WTC11 (cell line): ENCODE data around the gene DNAI1. TPM values are rescaled to one million over a fixed set of nuclear protein-coding genes. Genes with fewer than 3 reads are reported as not detected.

ENCODE experiments used
- ATAC-seq: fragments of 200-7000 bp; cut with Tn5 transposase; 2 replicates; pipeline ENCODE4 v1.10.0; 2021; ENCODE audit warnings: mild to moderate bottlenecking, moderate library complexity
- CTCF ChIA-PET: fragments of 300-600 bp; sonication (Branson Sonifier 250); formaldehyde crosslinking; loops from one replicate; lab custom pipeline; 2021; ENCODE audit warnings: antibody characterized with exemption; lab: Charles Lee
- POLR2A ChIA-PET: fragments of 350-600 bp; sonication (Branson Sonifier 250); formaldehyde crosslinking; loops from one replicate; lab custom pipeline; 2021; ENCODE audit warnings: antibody characterized with exemption; lab: Charles Lee
- DNase-seq: peaks from one replicate; pipeline ENCODE4 v3.0.0; 2021; ENCODE audit warnings: low spot score
- H3K27ac Mint-ChIP-seq: 2 replicates; pipeline ENCODE4 v1.8.0; 2021; ENCODE audit warnings: mixed read lengths
- H3K27me3 Mint-ChIP-seq: 2 replicates; pipeline ENCODE4 v1.8.0; 2021; ENCODE audit warnings: low read depth, mild to moderate bottlenecking, moderate library complexity, mixed read lengths
- H3K36me3 Mint-ChIP-seq: 2 replicates; pipeline ENCODE4 v1.8.0; 2021; ENCODE audit warnings: mixed read lengths
- H3K4me1 Mint-ChIP-seq: 2 replicates; pipeline ENCODE4 v1.8.0; 2022; ENCODE audit warnings: mixed read lengths
- H3K4me3 Mint-ChIP-seq: 2 replicates; pipeline ENCODE4 v1.8.0; 2021; ENCODE audit warnings: mild to moderate bottlenecking, moderate library complexity, mixed read lengths
- H3K9me3 Mint-ChIP-seq: 2 replicates; pipeline ENCODE4 v1.8.0; 2021; ENCODE audit warnings: mixed read lengths
- CBFB ChIP-seq: sonication (generic); formaldehyde crosslinking; IDR thresholded peaks from 2 replicates; pipeline ENCODE4 v1.8.1; 2022; ENCODE audit warnings: mild to moderate bottlenecking, low read depth, missing genetic modification reagents
- ELF4 ChIP-seq: sonication (generic); formaldehyde crosslinking; IDR thresholded peaks from 2 replicates; pipeline ENCODE4 v1.8.1; 2022; ENCODE audit warnings: low read depth, mild to moderate bottlenecking, moderate library complexity, missing genetic modification reagents
- EMX1 ChIP-seq: fragments of 250-450 bp; sonication (Bioruptor Pico); IDR thresholded peaks from 2 replicates; pipeline ENCODE4 v1.8.0; 2021; ENCODE audit warnings: mild to moderate bottlenecking
- FOXJ3 ChIP-seq: sonication (generic); formaldehyde crosslinking; IDR thresholded peaks from 2 replicates; pipeline ENCODE4 v1.9.0; 2021; ENCODE audit warnings: missing genetic modification reagents, mild to moderate bottlenecking, borderline replicate concordance
- FOXP1 ChIP-seq: sonication (generic); formaldehyde crosslinking; IDR thresholded peaks from 2 replicates; pipeline ENCODE4 v1.8.0; 2022; ENCODE audit warnings: missing genetic modification reagents, mild to moderate bottlenecking, moderate library complexity, borderline replicate concordance
- NFATC4 ChIP-seq: fragments of 250-450 bp; sonication (Bioruptor Pico); IDR thresholded peaks from 2 replicates; pipeline ENCODE4 v1.9.0; 2021; ENCODE audit warnings: mild to moderate bottlenecking
- NFYB ChIP-seq: sonication (generic); formaldehyde crosslinking; conservative IDR thresholded peaks from 2 replicates; pipeline ENCODE4 v1.8.0; 2022; ENCODE audit warnings: low read depth, missing genetic modification reagents
- NR2C2 ChIP-seq: sonication (generic); formaldehyde crosslinking; IDR thresholded peaks from 2 replicates; pipeline ENCODE4 v1.8.0; 2022; ENCODE audit warnings: mild to moderate bottlenecking, missing genetic modification reagents
- RELA ChIP-seq: sonication (generic); formaldehyde crosslinking; IDR thresholded peaks from 2 replicates; pipeline ENCODE4 v1.8.1; 2022; ENCODE audit warnings: missing genetic modification reagents, mild to moderate bottlenecking, borderline replicate concordance
- ZNF232 ChIP-seq: sonication (generic); formaldehyde crosslinking; IDR thresholded peaks from 2 replicates; pipeline ENCODE4 v1.8.0; 2022; ENCODE audit warnings: mild to moderate bottlenecking, missing genetic modification reagents
- ZNF396 ChIP-seq: fragments of 250-450 bp; sonication (Bioruptor Pico); IDR thresholded peaks from 2 replicates; pipeline ENCODE4 v1.8.0; 2021; ENCODE audit warnings: mild to moderate bottlenecking, moderate library complexity, borderline replicate concordance
- ZNF671 ChIP-seq: fragments of 250-450 bp; sonication (Bioruptor Pico); IDR thresholded peaks from 2 replicates; pipeline ENCODE4 v1.8.0; 2021; ENCODE audit warnings: mild to moderate bottlenecking
- total RNA-seq: library from RNA; stranded (reverse); gene quantifications from 3 replicates; pipeline ENCODE4 v1.2.3, GENCODE V29; 2021
- TF ChIP-seq, protein P1 (sequence below): sonication (generic); formaldehyde crosslinking; IDR thresholded peaks from 2 replicates; pipeline ENCODE4 v1.8.1; 2022; ENCODE audit warnings: low read depth, missing genetic modification reagents, borderline replicate concordance
- TF ChIP-seq, protein P2 (sequence below): sonication (generic); formaldehyde crosslinking; IDR thresholded peaks from 2 replicates; pipeline ENCODE4 v1.8.1; 2022; ENCODE audit warnings: missing genetic modification reagents, borderline replicate concordance
- TF ChIP-seq, protein P3 (sequence below): fragments of 250-450 bp; sonication (Bioruptor Pico); IDR thresholded peaks from 2 replicates; pipeline ENCODE4 v1.9.0; 2021; ENCODE audit warnings: mild to moderate bottlenecking
- TF ChIP-seq, protein P4 (sequence below): sonication (generic); formaldehyde crosslinking; IDR thresholded peaks from 2 replicates; pipeline ENCODE4 v1.8.1; 2023; ENCODE audit warnings: mild to moderate bottlenecking, missing genetic modification reagents
- TF ChIP-seq, protein P5 (sequence below): sonication (generic); formaldehyde crosslinking; IDR thresholded peaks from 2 replicates; pipeline ENCODE4 v1.8.1; 2022; ENCODE audit warnings: mild to moderate bottlenecking, moderate library complexity, missing genetic modification reagents
- TF ChIP-seq, protein P6 (sequence below): fragments of 250-450 bp; sonication (Bioruptor Pico); IDR thresholded peaks from 2 replicates; pipeline ENCODE4 v2.1.2; 2022; ENCODE audit warnings: mild to moderate bottlenecking, moderate library complexity
- TF ChIP-seq, protein P7 (sequence below): sonication (generic); formaldehyde crosslinking; IDR thresholded peaks from 2 replicates; pipeline ENCODE4 v1.8.1; 2023; ENCODE audit warnings: mild to moderate bottlenecking, missing genetic modification reagents, borderline replicate concordance

Gene DNAI1
- total RNA-seq, 1 experiment from 2014 or later: 2.1 TPM

DNA sequence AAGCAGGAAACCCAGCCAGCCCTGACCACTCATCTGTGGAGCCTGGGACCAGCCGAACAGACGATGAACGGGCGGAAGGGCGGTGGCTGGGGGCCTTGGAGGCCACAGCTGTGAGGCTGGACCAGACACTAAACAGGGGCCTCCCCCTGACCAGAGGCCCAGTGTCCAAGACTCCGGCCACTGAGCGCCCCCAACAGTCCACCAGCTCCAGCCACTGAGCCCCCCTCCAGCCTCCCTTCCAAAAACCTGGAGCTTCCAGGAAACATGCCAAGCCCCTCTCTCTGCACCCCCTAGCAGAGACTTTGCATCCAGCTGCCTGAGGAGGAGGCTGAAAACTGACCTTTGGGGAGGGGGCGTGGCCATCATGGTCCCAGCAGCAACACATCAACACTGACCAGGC is 107.7 kb downstream of the DNAI1 start:
- DNase-seq (no peak), ATAC-seq (no peak)
- TF ChIP-seq ZNF671 (CRISPR knock-in tag): no peak
- TF ChIP-seq, protein P1, sequence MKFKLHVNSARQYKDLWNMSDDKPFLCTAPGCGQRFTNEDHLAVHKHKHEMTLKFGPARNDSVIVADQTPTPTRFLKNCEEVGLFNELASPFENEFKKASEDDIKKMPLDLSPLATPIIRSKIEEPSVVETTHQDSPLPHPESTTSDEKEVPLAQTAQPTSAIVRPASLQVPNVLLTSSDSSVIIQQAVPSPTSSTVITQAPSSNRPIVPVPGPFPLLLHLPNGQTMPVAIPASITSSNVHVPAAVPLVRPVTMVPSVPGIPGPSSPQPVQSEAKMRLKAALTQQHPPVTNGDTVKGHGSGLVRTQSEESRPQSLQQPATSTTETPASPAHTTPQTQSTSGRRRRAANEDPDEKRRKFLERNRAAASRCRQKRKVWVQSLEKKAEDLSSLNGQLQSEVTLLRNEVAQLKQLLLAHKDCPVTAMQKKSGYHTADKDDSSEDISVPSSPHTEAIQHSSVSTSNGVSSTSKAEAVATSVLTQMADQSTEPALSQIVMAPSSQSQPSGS (CRISPR knock-in tag): no peak
- TF ChIP-seq ZNF232: no peak
- TF ChIP-seq, protein P2, sequence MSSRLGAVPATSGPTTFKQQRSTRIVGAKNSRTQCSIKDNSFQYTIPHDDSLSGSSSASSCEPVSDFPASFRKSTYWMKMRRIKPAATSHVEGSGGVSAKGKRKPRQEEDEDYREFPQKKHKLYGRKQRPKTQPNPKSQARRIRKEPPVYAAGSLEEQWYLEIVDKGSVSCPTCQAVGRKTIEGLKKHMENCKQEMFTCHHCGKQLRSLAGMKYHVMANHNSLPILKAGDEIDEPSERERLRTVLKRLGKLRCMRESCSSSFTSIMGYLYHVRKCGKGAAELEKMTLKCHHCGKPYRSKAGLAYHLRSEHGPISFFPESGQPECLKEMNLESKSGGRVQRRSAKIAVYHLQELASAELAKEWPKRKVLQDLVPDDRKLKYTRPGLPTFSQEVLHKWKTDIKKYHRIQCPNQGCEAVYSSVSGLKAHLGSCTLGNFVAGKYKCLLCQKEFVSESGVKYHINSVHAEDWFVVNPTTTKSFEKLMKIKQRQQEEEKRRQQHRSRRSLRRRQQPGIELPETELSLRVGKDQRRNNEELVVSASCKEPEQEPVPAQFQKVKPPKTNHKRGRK (CRISPR knock-in tag): no peak
- TF ChIP-seq, protein P3, sequence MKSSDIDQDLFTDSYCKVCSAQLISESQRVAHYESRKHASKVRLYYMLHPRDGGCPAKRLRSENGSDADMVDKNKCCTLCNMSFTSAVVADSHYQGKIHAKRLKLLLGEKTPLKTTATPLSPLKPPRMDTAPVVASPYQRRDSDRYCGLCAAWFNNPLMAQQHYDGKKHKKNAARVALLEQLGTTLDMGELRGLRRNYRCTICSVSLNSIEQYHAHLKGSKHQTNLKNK (CRISPR knock-in tag): no peak
- no peak for TF ChIP-seq FOXP1
- no peak for TF ChIP-seq NFATC4 (CRISPR knock-in tag)
- no peak for TF ChIP-seq FOXJ3 (CRISPR knock-in tag)
- TF ChIP-seq CBFB: no peak
- TF ChIP-seq, protein P4, sequence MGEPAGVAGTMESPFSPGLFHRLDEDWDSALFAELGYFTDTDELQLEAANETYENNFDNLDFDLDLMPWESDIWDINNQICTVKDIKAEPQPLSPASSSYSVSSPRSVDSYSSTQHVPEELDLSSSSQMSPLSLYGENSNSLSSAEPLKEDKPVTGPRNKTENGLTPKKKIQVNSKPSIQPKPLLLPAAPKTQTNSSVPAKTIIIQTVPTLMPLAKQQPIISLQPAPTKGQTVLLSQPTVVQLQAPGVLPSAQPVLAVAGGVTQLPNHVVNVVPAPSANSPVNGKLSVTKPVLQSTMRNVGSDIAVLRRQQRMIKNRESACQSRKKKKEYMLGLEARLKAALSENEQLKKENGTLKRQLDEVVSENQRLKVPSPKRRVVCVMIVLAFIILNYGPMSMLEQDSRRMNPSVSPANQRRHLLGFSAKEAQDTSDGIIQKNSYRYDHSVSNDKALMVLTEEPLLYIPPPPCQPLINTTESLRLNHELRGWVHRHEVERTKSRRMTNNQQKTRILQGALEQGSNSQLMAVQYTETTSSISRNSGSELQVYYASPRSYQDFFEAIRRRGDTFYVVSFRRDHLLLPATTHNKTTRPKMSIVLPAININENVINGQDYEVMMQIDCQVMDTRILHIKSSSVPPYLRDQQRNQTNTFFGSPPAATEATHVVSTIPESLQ (CRISPR knock-in tag): no peak
- no peak for TF ChIP-seq ELF4 (CRISPR knock-in tag)
- TF ChIP-seq, protein P5, sequence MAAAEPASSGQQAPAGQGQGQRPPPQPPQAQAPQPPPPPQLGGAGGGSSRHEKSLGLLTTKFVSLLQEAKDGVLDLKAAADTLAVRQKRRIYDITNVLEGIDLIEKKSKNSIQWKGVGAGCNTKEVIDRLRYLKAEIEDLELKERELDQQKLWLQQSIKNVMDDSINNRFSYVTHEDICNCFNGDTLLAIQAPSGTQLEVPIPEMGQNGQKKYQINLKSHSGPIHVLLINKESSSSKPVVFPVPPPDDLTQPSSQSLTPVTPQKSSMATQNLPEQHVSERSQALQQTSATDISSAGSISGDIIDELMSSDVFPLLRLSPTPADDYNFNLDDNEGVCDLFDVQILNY (CRISPR knock-in tag): no peak
- no peak for TF ChIP-seq ZNF396
- TF ChIP-seq, protein P6, sequence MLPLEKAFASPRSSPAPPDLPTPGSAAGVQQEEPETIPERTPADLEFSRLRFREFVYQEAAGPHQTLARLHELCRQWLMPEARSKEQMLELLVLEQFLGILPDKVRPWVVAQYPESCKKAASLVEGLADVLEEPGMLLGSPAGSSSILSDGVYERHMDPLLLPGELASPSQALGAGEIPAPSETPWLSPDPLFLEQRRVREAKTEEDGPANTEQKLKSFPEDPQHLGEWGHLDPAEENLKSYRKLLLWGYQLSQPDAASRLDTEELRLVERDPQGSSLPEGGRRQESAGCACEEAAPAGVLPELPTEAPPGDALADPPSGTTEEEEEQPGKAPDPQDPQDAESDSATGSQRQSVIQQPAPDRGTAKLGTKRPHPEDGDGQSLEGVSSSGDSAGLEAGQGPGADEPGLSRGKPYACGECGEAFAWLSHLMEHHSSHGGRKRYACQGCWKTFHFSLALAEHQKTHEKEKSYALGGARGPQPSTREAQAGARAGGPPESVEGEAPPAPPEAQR (CRISPR knock-in tag): no peak
- no peaks in the 10 kb centered on the region for H3K36me3 Mint-ChIP-seq
- peaks cover 3% of the 10 kb centered on the region; the same call in 1 of the 2 replicates for H3K27me3 Mint-ChIP-seq
- ChIA-PET POLR2A (no interaction called here), CTCF (interaction anchor here (0.8 to 4.1 kb wide), 4 partner anchors 12 to 45 kb away, joined by 3 to 31 read pairs (median 6); no protein-coding TSS in a partner anchor)
- H3K9me3 Mint-ChIP-seq: no peaks in the 10 kb centered on the region
- peaks cover 26% of the 10 kb centered on the region for H3K4me1 Mint-ChIP-seq
- no peak overlapping the region for H3K27ac Mint-ChIP-seq
- H3K4me3 Mint-ChIP-seq: no peak overlapping the region

DNA sequence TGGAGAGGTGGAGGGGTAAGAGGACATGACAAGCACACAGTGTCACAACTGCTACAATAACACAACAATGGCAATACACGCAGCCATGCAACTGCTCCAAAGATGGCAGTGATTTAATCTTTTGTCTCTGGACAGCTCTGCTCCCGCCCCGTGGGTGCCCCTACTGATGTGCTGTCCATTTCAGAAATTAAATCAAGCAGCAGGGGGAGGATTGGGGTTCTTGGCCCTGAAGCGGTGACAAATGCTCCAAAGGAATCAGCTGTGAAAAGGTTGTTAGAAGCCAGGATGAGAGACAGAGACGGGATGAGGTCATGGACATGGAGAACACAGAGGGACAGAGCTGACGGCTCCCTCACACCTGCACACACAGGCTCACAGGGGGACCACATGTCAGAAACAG is 108.4 kb downstream of the DNAI1 start:
- DNase-seq (no peak), ATAC-seq (no peak)
- ChIA-PET CTCF (interaction anchor here (0.8 to 4.1 kb wide), 5 partner anchors 11 to 44 kb away, joined by 3 to 31 read pairs (median 6); no protein-coding TSS in a partner anchor), POLR2A (no interaction called here)
- H3K9me3 Mint-ChIP-seq: no peaks in the 10 kb centered on the region
- H3K4me1 Mint-ChIP-seq: peaks cover 26% of the 10 kb centered on the region
- TF ChIP-seq, protein P7, sequence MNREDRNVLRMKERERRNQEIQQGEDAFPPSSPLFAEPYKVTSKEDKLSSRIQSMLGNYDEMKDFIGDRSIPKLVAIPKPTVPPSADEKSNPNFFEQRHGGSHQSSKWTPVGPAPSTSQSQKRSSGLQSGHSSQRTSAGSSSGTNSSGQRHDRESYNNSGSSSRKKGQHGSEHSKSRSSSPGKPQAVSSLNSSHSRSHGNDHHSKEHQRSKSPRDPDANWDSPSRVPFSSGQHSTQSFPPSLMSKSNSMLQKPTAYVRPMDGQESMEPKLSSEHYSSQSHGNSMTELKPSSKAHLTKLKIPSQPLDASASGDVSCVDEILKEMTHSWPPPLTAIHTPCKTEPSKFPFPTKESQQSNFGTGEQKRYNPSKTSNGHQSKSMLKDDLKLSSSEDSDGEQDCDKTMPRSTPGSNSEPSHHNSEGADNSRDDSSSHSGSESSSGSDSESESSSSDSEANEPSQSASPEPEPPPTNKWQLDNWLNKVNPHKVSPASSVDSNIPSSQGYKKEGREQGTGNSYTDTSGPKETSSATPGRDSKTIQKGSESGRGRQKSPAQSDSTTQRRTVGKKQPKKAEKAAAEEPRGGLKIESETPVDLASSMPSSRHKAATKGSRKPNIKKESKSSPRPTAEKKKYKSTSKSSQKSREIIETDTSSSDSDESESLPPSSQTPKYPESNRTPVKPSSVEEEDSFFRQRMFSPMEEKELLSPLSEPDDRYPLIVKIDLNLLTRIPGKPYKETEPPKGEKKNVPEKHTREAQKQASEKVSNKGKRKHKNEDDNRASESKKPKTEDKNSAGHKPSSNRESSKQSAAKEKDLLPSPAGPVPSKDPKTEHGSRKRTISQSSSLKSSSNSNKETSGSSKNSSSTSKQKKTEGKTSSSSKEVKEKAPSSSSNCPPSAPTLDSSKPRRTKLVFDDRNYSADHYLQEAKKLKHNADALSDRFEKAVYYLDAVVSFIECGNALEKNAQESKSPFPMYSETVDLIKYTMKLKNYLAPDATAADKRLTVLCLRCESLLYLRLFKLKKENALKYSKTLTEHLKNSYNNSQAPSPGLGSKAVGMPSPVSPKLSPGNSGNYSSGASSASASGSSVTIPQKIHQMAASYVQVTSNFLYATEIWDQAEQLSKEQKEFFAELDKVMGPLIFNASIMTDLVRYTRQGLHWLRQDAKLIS (CRISPR knock-in tag): no peak
- no peak for TF ChIP-seq EMX1 (CRISPR knock-in tag)
- no peak for TF ChIP-seq RELA
- TF ChIP-seq NFYB (CRISPR knock-in tag): no peak
- TF ChIP-seq NR2C2: no peak
- H3K27me3 Mint-ChIP-seq: peaks cover 3% of the 10 kb centered on the region; the same call in 1 of the 2 replicates
- no peaks in the 10 kb centered on the region for H3K36me3 Mint-ChIP-seq
- no peak overlapping the region for H3K27ac Mint-ChIP-seq
- H3K4me3 Mint-ChIP-seq: no peak overlapping the region
